Prostate gland (tissue), 2 donors: Measurements from ENCODE around the gene CCDC107. TPM values are rescaled to one million over a fixed set of nuclear protein-coding genes. Genes with fewer than 3 reads are reported as not detected.

Experiments used
- DNase-seq: peaks from one replicate; pipeline ENCODE4 v3.0.0-alpha.2; 2019; ENCODE audit warnings: low spot score
- H3K27ac ChIP-seq, 2 donors: fragments of 200-600 bp; sonication (generic); 2 replicates each; pipeline ENCODE4 v1.5.1; 2017 to 2019
- H3K27me3 ChIP-seq: fragments of 200-600 bp; sonication (generic); replicated peaks from 2 replicates; pipeline ENCODE4 v1.5.1; 2019; ENCODE audit not compliant: insufficient read depth
- H3K36me3 ChIP-seq, 2 donors: fragments of 200-600 bp; sonication (generic); 1 replicate in 1 of 2; 2 replicates in 1 of 2; pipeline versions ENCODE4 v1.5.1 to v1.8.1; 2017 to 2019
- H3K4me1 ChIP-seq: fragments of 200-600 bp; sonication (generic); replicated peaks from 2 replicates; pipeline ENCODE4 v1.5.1; 2019
- H3K4me3 ChIP-seq, 2 donors: fragments of 200-600 bp; sonication (generic); 2 replicates each; pipeline ENCODE4 v1.5.1; 2017 to 2019
- H3K9me3 ChIP-seq: fragments of 200-600 bp; sonication (generic); 2 replicates; pipeline ENCODE4 v1.5.1; 2017
- POLR2A ChIP-seq: fragments of 450-650 bp; IDR thresholded peaks from one replicate; pipeline ENCODE4 v1.6.1; 2016; ENCODE audit warnings: antibody characterized with exemption, mild to moderate bottlenecking
- POLR2AphosphoS5 ChIP-seq: sonication (generic); formaldehyde crosslinking; IDR thresholded peaks from one replicate; pipeline ENCODE4 v1.6.1; 2017; ENCODE audit warnings: antibody characterized with exemption
- WGBS: methylation state at CpG from one replicate; pipeline ENCODE4 v1.1.5; 2018; 5-methylcytosine and 5-hydroxymethylcytosine counted together
- intact Hi-C: fragments of 100-400 bp; cut with DNase I; formaldehyde crosslinking; loops from one replicate; pipeline ENCODE4 v1.14.2; 2022
- microRNA-seq: library from miRNA; unstranded; fragments of <30 nt; microRNA quantifications from one replicate; pipeline ENCODE4, GENCODE V29; 2016
- small RNA-seq, 2 donors: library from RNA; depleted of rRNA; stranded (forward); fragments of <200 nt; gene quantifications; one replicate each; pipeline ENCODE3, GENCODE V24; 2016
- total RNA-seq, 2 donors: library from RNA; depleted of rRNA; stranded (reverse); fragments of >200 nt; gene quantifications; one replicate each; pipeline ENCODE4 v1.1.0, GENCODE V29; 2016
- TF ChIP-seq, protein P1 (sequence below), 4 experiments: fragments of 200-600 bp in 2 of 4; fragments of 450-650 bp in 2 of 4; sonication (generic) in 2 of 4; IDR thresholded peaks; 1 replicate in 3 of 4; 2 replicates in 1 of 4; pipeline ENCODE4 v1.5.1; 2016 to 2019; ENCODE audit warnings: antibody characterized with exemption in 4 of 4, mild to moderate bottlenecking in 2 of 4, moderate library complexity in 2 of 4

Gene CCDC107
- total RNA-seq, 2 donors from 2014 or later: 22.8 to 26.2 TPM

DNA sequence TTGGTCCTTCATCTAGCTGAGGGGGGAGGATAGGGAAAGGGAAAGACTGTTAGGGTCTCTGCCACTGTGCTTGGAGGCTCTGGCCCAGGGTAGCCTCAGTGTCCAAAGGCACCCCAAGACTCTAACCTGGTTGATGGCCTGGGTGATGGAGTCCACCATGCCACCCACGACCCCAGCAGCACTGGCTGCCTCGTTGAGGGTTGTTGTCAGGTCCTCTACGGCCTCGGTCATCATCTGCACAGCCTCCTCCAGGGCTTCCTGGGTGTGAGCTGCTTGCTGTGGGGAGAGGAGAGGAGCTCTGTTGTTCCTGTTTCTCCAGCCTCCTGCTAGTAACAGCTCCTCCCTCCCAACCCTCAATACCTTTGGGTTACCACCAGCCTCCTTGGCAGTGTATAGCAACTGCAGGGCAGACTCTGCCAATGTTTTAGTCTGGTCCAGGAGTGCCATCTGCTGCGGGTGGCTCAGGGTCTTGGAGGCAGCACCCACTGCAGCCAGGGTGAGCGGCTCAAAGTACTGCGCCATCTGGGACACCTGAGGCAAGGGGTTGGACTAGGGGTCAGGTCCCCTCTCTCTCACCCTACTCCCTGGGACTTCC lies 47.8 kb downstream of the CCDC107 start:
- intact Hi-C loops: no loop called here
- H3K27ac ChIP-seq: no peak overlapping the region
- WGBS: 95% methylated on average over 7 of the region's 7 CpGs

GRCh38 chr9:35706951-35707350 lies 48.9 kb downstream of the CCDC107 start:
- Histone ChIP-seq H3K36me3 (peaks cover 64 to 67% of the 10 kb centered on the region in 2 donors), H3K4me1 (no peaks in the 10 kb centered on the region), H3K27me3 (no peaks in the 10 kb centered on the region), H3K4me3 (no peak overlapping the region), H3K9me3 (no peaks in the 10 kb centered on the region), H3K27ac (no peak overlapping the region)
- intact Hi-C loops: no loop called here
- DNase-seq: no peak
- TF ChIP-seq, protein P1, sequence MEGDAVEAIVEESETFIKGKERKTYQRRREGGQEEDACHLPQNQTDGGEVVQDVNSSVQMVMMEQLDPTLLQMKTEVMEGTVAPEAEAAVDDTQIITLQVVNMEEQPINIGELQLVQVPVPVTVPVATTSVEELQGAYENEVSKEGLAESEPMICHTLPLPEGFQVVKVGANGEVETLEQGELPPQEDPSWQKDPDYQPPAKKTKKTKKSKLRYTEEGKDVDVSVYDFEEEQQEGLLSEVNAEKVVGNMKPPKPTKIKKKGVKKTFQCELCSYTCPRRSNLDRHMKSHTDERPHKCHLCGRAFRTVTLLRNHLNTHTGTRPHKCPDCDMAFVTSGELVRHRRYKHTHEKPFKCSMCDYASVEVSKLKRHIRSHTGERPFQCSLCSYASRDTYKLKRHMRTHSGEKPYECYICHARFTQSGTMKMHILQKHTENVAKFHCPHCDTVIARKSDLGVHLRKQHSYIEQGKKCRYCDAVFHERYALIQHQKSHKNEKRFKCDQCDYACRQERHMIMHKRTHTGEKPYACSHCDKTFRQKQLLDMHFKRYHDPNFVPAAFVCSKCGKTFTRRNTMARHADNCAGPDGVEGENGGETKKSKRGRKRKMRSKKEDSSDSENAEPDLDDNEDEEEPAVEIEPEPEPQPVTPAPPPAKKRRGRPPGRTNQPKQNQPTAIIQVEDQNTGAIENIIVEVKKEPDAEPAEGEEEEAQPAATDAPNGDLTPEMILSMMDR (IDR thresholded peaks at IDR 0.05): no peak
- TF ChIP-seq POLR2AphosphoS5: no peak
- no peak for TF ChIP-seq POLR2A
- WGBS: 80% methylated on average over 10 of the region's 10 CpGs

More for the DNA sequence above, 47.8 kb downstream of the CCDC107 start:
- no peaks in the 10 kb centered on the region for H3K4me1 ChIP-seq
- no peaks in the 10 kb centered on the region for H3K27me3 ChIP-seq
- no peak overlapping the region for H3K4me3 ChIP-seq
- no peaks in the 10 kb centered on the region for H3K9me3 ChIP-seq
- DNase-seq: no peak
- TF ChIP-seq POLR2AphosphoS5 (no peak), POLR2A (no peak)
- TF ChIP-seq, protein P1 (IDR thresholded peaks at IDR 0.05): no peak
- H3K36me3 ChIP-seq: peaks cover 61 to 64% of the 10 kb centered on the region in 2 donors

DNA sequence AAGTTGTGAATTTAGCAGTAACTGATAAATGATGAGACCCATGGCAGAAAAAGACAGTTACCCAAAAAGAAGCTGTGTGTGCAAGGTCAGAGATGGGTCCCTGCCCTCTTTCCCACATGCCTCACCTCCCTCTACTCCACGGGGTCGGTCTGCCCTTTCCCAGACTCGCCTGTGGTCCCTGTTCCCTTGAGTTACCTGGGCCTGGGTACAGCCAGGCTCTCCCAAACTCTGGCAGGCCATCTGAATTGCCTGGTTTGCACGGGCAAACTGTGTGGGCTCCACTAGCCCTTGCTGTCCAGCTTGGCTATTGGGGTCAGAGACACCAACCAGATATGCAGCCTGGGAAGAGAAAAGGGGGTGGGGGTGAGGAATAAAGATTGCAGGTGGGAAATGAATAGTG lies 50.1 kb downstream of the CCDC107 start:
- H3K27ac ChIP-seq: no peak overlapping the region
- intact Hi-C loops: no loop called here
- H3K4me3 ChIP-seq: no peak overlapping the region
- H3K4me1 ChIP-seq: no peaks in the 10 kb centered on the region
- 88% methylated on average over 4 of the region's 4 CpGs for WGBS
- no peaks in the 10 kb centered on the region for H3K27me3 ChIP-seq
- TF ChIP-seq, protein P1 (IDR thresholded peaks at IDR 0.05): no peak
- TF ChIP-seq POLR2AphosphoS5 (no peak), POLR2A (no peak)
- H3K36me3 ChIP-seq: peaks cover 69 to 72% of the 10 kb centered on the region in 2 donors
- no peaks in the 10 kb centered on the region for H3K9me3 ChIP-seq
- no peak for DNase-seq

- intact Hi-C loops: no loop called here
- H3K4me1 ChIP-seq: no peaks in the 10 kb centered on the region
- H3K27me3 ChIP-seq: no peaks in the 10 kb centered on the region
- no peak for DNase-seq
- no peak overlapping the region for H3K27ac ChIP-seq
- WGBS: 84% methylated on average over 7 of the region's 7 CpGs
- no peak for TF ChIP-seq POLR2AphosphoS5
- TF ChIP-seq, protein P1 (IDR thresholded peaks at IDR 0.05): no peak
- TF ChIP-seq POLR2A: no peak
- H3K4me3 ChIP-seq: no peak overlapping the region
- H3K36me3 ChIP-seq: peaks cover 63 to 67% of the 10 kb centered on the region in 2 donors
- no peaks in the 10 kb centered on the region for H3K9me3 ChIP-seq
These were observed 52.9 kb downstream of the CCDC107 start for GRCh38 chr9:35710818-35711500.

Small RNAs within 50 kb of the gene (microRNA-seq; reads per million reads assigned to microRNA genes)
- gene MIR6852: 0.75 reads per million

Small RNAs within 50 kb of the gene (small RNA-seq; reads per million reads assigned to genes)
- gene RMRP (0 reads per million in 2 donors), gene RN7SL22P (0 reads per million in 2 donors)

Other genes with a start within 250 kb of the CCDC107 start
- 10 to 100 TPM; 13.6 to 33.1 TPM for gene RUSC2, start 168.2 kb upstream of the CCDC107 start, total RNA-seq
- 10 to 100 TPM; 40.2 to 67.3 TPM for gene TESK1, start 53.0 kb upstream of the CCDC107 start, total RNA-seq
- gene CD72, start 39.9 kb upstream of the CCDC107 start, total RNA-seq: 1 to 10 TPM; 3.0 to 3.2 TPM
- gene SIT1, start 7.4 kb upstream of the CCDC107 start, total RNA-seq: under 1 TPM; 0.18 to 0.68 TPM
- over 10,000 TPM in 1 of 2 donors, 1,000 to 10,000 TPM in 1; 1,879 to 13,864 TPM for gene RMRP, start 273 bp upstream of the CCDC107 start, total RNA-seq
- 1 to 10 TPM; 1.1 to 1.8 TPM for gene ARHGEF39, start 6.9 kb downstream of the CCDC107 start, total RNA-seq
- not detected for gene CA9, start 15.6 kb downstream of the CCDC107 start, total RNA-seq
- 1,000 to 10,000 TPM; 1,037 to 1,042 TPM for gene TPM2, start 31.6 kb downstream of the CCDC107 start, total RNA-seq
- gene TLN1, start 73.9 kb downstream of the CCDC107 start, total RNA-seq: 100 to 1,000 TPM; 167 to 315 TPM
- gene CREB3, start 74.4 kb downstream of the CCDC107 start, total RNA-seq: 100 to 1,000 TPM in 1 of 2 donors, 10 to 100 TPM in 1; 60.9 to 120 TPM
- 10 to 100 TPM; 48.5 to 55.4 TPM for gene GBA2, start 90.9 kb downstream of the CCDC107 start, total RNA-seq
- 10 to 100 TPM; 19.4 to 30.3 TPM for gene RGP1, start 91.0 kb downstream of the CCDC107 start, total RNA-seq
- gene MSMP, start 96.0 kb downstream of the CCDC107 start, total RNA-seq: not detected
- gene NPR2, start 133.3 kb downstream of the CCDC107 start, total RNA-seq: 10 to 100 TPM; 17.3 to 33.2 TPM
- 1 to 10 TPM in 1 of 2 donors, under 1 TPM in 1; 0.68 to 9.2 TPM for gene SPAG8, start 154.0 kb downstream of the CCDC107 start, total RNA-seq
- gene HINT2, start 156.8 kb downstream of the CCDC107 start, total RNA-seq: 10 to 100 TPM; 38.6 to 39.7 TPM
- gene FAM221B, start 170.4 kb downstream of the CCDC107 start, total RNA-seq: 1 to 10 TPM in 1 of 2 donors, under 1 TPM in 1; 0.46 to 5.1 TPM
- 10 to 100 TPM; 15.8 to 25.9 TPM for gene TMEM8B, start 170.9 kb downstream of the CCDC107 start, total RNA-seq
- not detected for gene OR13J1, start 212.1 kb downstream of the CCDC107 start, total RNA-seq
- 1 to 10 TPM; 1.3 to 1.5 TPM for gene HRCT1, start 247.9 kb downstream of the CCDC107 start, total RNA-seq